ENCODE results near the gene EFNA1.

- TF ChIP-seq CTCF (IDR thresholded peaks at IDR 0.05) = no peak
- TF ChIP-seq POLR2A (IDR thresholded peaks at IDR 0.05) = no peak
Measured at GRCh38 chr1:155179112-155180031, 51.7 kb downstream of the EFNA1 start.

Measured in heart left ventricle (tissue), 13 donors.